Neural progenitor cell (in vitro differentiated cells): Measurements from ENCODE around the gene RPTOR.

Experiments used
- EZH2 ChIP-seq: fragments of 200-600 bp; sonication (generic); IDR thresholded peaks from 2 replicates; pipeline ENCODE4 v1.6.1; 2017; ENCODE audit warnings: antibody characterized with exemption, mild to moderate bottlenecking, moderate library complexity
- TF ChIP-seq, protein P1 (sequence below): fragments of 200-600 bp; sonication (generic); IDR thresholded peaks from 2 replicates; pipeline ENCODE4 v1.5.1; 2017; ENCODE audit warnings: antibody characterized with exemption, mild to moderate bottlenecking

DNA sequence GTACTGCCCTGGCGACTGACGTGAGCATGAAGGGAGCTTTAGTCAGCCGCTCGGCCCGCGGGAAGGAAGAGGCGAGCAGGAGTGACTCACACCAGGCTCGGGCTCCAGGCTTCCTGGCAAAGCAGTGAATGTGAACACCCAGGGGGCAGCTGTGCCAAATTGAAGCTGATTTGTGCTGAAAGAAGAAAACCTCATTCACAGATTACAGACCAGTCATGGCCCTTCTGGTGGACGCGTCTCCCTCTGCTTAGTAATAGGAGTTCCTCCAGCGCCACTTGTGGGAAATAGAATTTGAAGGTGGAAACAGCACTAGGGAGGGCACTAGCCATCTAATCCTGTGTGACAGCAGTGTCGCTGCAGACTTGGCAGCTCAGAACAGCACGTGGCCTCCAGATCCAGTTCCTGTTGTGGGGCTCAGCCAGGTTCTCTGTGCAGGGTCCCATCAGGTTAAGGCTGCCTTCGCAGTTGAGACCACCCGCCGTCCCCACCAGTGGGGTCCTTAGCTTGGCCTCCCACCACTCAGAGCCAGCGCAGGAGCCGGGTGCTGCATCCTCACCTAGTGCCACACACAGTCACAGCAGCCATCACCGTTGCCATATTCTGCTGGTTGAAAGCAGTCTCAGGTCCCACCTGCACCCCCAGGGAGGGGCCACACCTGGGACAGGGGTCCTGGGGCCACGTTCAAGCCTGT lies 282.5 kb downstream of the RPTOR start:
- no peak for TF ChIP-seq EZH2
- TF ChIP-seq, protein P1, sequence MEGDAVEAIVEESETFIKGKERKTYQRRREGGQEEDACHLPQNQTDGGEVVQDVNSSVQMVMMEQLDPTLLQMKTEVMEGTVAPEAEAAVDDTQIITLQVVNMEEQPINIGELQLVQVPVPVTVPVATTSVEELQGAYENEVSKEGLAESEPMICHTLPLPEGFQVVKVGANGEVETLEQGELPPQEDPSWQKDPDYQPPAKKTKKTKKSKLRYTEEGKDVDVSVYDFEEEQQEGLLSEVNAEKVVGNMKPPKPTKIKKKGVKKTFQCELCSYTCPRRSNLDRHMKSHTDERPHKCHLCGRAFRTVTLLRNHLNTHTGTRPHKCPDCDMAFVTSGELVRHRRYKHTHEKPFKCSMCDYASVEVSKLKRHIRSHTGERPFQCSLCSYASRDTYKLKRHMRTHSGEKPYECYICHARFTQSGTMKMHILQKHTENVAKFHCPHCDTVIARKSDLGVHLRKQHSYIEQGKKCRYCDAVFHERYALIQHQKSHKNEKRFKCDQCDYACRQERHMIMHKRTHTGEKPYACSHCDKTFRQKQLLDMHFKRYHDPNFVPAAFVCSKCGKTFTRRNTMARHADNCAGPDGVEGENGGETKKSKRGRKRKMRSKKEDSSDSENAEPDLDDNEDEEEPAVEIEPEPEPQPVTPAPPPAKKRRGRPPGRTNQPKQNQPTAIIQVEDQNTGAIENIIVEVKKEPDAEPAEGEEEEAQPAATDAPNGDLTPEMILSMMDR: no peak
